NCI-H460 (cell line): ENCODE measurements around the gene RBM4. TPM values are rescaled to one million over a fixed set of nuclear protein-coding genes. Genes with fewer than 3 reads are reported as not detected.
A peak's percentile ranks its signal among the peaks of the same experiment; 100 is the strongest.
"Not testable (repeated sequence)": the region's sequence is repeated elsewhere in the genome, so short reads cannot be mapped to it uniquely, and the experiment has no call there.

Source experiments
- DNase-seq: peaks from one replicate; pipeline ENCODE4 v3.0.0-alpha.2; 2016; ENCODE audit warnings: low read depth; ENCODE audit errors: extremely low read depth
- polyA plus RNA-seq: library from polyadenylated mRNA; depleted of rRNA; stranded (reverse); fragments of >200 nt; gene quantifications from 2 replicates; pipeline ENCODE4 v1.2.3, GENCODE V29; 2014; cell fraction: nucleus; rRNA removed
- total RNA-seq: library from RNA; depleted of rRNA; stranded (reverse); fragments of >200 nt; shearing (Covaris generic); gene quantifications from 2 replicates; pipeline ENCODE4 v1.2.3, GENCODE V29; 2014; rRNA removed

RBM4 gene
- 64.3 and 69.4 TPM in 2 replicates for total RNA-seq
- polyA plus RNA-seq, result 101 and 117 TPM in 2 replicates

- peak; percentile 99 for DNase-seq
These were observed at the start of gene RBM4 for GRCh38 chr11:66638177-66639065. TSS of gene RBM4 (plus strand) at chr11:66638703. CDS start at chr11:66639712, 1,009 bp downstream.

- not testable (repeated sequence) for DNase-seq
These were observed 49.2 kb upstream of the RBM4 start for GRCh38 chr11:66589315-66589714.

- DNase-seq, result no peak
These were observed 48.4 kb upstream of the RBM4 start for GRCh38 chr11:66589996-66590675.

- DNase-seq, result no peak
These were observed 47.3 kb upstream of the RBM4 start for GRCh38 chr11:66591175-66591574.

GRCh38 chr11:66592457-66593302 lies 45.8 kb upstream of the RBM4 start, which contains the start of the genes CCDC87 and CCS:
TSS of gene CCDC87 (minus strand) at chr11:66593063. CDS start at chr11:66593015, 48 bp downstream.
TSS of gene CCS (plus strand) at chr11:66593185. CDS start at chr11:66593262, 77 bp downstream.
- DNase-seq, result peak; percentile 90

GRCh38 chr11:66593303-66593635 lies 45.2 kb upstream of the RBM4 start:
- DNase-seq, result no peak

GRCh38 chr11:66593650-66594049 lies 44.9 kb upstream of the RBM4 start:
- no peak for DNase-seq

- no peak for DNase-seq
These were observed 43.1 kb upstream of the RBM4 start for GRCh38 chr11:66595245-66595904.

GRCh38 chr11:66598993-66599392 lies 39.5 kb upstream of the RBM4 start:
- DNase-seq, result no peak

GRCh38 chr11:66600219-66600618 lies 38.3 kb upstream of the RBM4 start:
- no peak for DNase-seq

GRCh38 chr11:66600631-66601233 lies 37.8 kb upstream of the RBM4 start:
- no peak for DNase-seq

- DNase-seq, result no peak
These were observed 35.4 kb upstream of the RBM4 start for GRCh38 chr11:66603072-66603471.

- DNase-seq, result no peak
These were observed 34.3 kb upstream of the RBM4 start for GRCh38 chr11:66604155-66604554.

- not testable (repeated sequence) for DNase-seq
These were observed 31.9 kb upstream of the RBM4 start for GRCh38 chr11:66606608-66607007.

- DNase-seq, result no peak
These were observed 31.2 kb upstream of the RBM4 start for GRCh38 chr11:66607126-66607834.

GRCh38 chr11:66609721-66610617 lies 28.5 kb upstream of the RBM4 start:
- DNase-seq, result no peak

GRCh38 chr11:66612458-66612857 lies 26.0 kb upstream of the RBM4 start:
- DNase-seq, result no peak

GRCh38 chr11:66614073-66614472 lies 24.4 kb upstream of the RBM4 start:
- no peak for DNase-seq
